Activated naive CD8-positive, alpha-beta T cell (primary cell): Measurements from ENCODE around the gene SPATA25.

ENCODE experiments used
- H3K27ac Mint-ChIP-seq: one replicate; pipeline ENCODE4 v1.8.0; 2021; ENCODE audit warnings: mixed read lengths
- H3K27me3 Mint-ChIP-seq: one replicate; pipeline ENCODE4 v1.8.0; 2021; ENCODE audit warnings: mixed read lengths
- H3K36me3 Mint-ChIP-seq: one replicate; pipeline ENCODE4 v1.8.0; 2021; ENCODE audit warnings: mixed read lengths
- H3K4me1 Mint-ChIP-seq: one replicate; pipeline ENCODE4 v1.8.0; 2021; ENCODE audit warnings: low read depth, mixed read lengths
- H3K4me3 Mint-ChIP-seq: one replicate; pipeline ENCODE4 v1.8.0; 2021; ENCODE audit warnings: mild to moderate bottlenecking, mixed read lengths
- H3K9me3 Mint-ChIP-seq: one replicate; pipeline ENCODE4 v1.8.0; 2021; ENCODE audit warnings: low read depth, mixed read lengths

SPATA25 gene

GRCh38 chr20:45867819-45868176 lies 19.6 kb downstream of the SPATA25 start:
- Mint-ChIP-seq H3K4me3 (no peak overlapping the region), H3K4me1 (peaks cover 4% of the 10 kb centered on the region), H3K36me3 (peaks cover 5% of the 10 kb centered on the region), H3K27me3 (no peaks in the 10 kb centered on the region), H3K27ac (no peak overlapping the region), H3K9me3 (no peaks in the 10 kb centered on the region)

DNA sequence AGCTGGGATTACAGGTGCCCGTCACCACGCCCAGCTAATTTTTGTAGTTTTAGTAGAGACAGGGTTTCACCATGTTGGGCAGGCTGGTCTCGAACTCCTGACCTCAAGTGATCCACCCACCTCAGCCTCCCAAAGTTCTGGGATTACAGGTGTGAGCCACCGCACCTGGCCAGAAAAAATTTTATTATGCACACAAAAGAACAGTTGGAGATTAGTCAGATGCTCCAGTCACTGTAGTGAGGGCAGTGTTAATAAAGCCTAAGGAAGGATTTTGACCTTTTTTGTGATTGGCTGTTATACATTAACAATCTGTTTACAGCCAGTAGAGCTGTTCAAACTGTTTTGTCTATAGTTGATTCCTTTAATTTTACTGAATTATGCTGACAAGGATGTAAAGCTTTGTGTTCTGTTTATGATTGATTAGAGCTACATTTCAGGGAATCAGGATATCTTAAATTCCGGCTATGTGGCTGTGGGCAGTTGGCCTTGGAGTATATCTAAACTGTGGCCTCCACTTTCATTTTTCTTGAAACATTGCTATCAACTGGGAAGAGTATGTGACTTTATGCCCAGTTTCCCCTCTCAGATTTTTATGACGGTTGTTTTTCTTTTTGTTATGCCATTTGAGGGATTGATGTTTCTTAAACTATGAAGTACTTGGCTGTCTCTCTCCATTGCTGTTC lies 20.1 kb downstream of the SPATA25 start:
- H3K9me3 Mint-ChIP-seq: no peaks in the 10 kb centered on the region
- H3K4me1 Mint-ChIP-seq: peaks cover 4% of the 10 kb centered on the region
- H3K36me3 Mint-ChIP-seq: peaks cover 3% of the 10 kb centered on the region
- H3K27me3 Mint-ChIP-seq: no peaks in the 10 kb centered on the region
- no peak overlapping the region for H3K4me3 Mint-ChIP-seq
- H3K27ac Mint-ChIP-seq: no peak overlapping the region

DNA sequence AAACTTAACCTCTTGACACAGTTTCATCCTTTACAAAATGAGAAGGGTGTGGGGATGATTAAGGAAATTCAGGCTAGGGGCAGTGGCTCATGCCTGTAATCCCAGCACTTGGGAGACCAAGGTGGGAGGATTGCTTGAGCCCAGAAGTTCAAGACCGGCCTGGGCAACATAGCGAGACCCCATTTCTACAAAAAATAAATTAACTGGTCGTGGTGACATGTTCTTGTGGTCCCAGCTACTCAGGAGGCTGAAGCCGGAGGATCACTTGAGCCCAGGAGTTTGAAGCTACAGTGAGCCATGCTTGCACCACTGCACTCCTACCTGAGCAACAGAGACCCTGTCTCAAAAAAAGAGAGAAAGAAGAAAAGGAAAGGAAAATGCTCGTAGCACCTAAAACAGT lies 21.0 kb downstream of the SPATA25 start:
- H3K9me3 Mint-ChIP-seq: no peaks in the 10 kb centered on the region
- no peak overlapping the region for H3K4me3 Mint-ChIP-seq
- H3K27ac Mint-ChIP-seq: no peak overlapping the region
- no peaks in the 10 kb centered on the region for H3K36me3 Mint-ChIP-seq
- no peaks in the 10 kb centered on the region for H3K27me3 Mint-ChIP-seq
- H3K4me1 Mint-ChIP-seq: peaks cover 4% of the 10 kb centered on the region

- no peak overlapping the region for H3K4me3 Mint-ChIP-seq
- no peaks in the 10 kb centered on the region for H3K27me3 Mint-ChIP-seq
- H3K4me1 Mint-ChIP-seq: peaks cover 15% of the 10 kb centered on the region
- H3K9me3 Mint-ChIP-seq: no peaks in the 10 kb centered on the region
- H3K27ac Mint-ChIP-seq: no peak overlapping the region
- H3K36me3 Mint-ChIP-seq: peaks cover 5% of the 10 kb centered on the region
These were observed 23.6 kb downstream of the SPATA25 start for GRCh38 chr20:45863543-45864470.

DNA sequence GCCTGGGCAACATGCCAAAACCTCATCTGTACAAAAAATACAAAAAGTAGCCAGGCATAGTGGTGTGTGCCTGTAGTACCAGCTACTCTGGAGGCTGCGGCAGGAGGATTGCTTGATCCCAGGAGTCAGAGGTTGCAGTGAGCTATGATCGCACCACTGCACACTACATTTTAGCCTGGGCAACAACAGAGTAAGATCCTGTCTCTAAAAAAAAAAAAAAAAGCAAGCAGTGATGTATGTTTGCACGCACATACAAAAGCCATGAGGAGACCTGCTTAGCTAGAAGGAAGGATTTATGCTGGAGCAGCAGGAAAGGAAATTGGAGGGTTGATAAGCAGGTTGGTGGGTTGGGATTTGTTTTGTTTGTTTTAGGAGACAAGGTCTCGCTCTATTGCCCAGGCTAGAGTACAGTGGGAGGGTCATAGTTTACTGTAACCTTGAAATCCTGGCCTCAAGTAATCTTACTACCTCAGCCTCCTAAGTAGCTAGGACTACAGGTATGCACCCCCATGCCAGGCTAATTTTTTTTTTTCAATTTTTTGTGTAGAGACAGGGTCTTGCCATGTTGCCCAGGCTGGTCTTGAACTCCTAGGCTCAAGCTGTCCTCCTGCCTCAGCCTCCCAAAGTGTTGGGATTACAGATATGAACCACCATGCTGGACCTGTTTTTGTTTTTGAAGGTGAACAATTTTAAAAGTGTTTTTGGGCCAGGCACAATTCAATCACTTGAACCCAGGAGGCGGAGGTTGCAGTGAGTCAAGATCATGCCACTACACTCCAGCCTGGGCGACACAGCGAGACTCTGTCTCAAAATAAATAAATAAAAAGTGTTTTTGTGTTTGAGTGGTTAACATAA lies 26.0 kb downstream of the SPATA25 start:
- no peaks in the 10 kb centered on the region for H3K27me3 Mint-ChIP-seq
- peaks cover 31% of the 10 kb centered on the region for H3K4me1 Mint-ChIP-seq
- no peaks in the 10 kb centered on the region for H3K9me3 Mint-ChIP-seq
- H3K36me3 Mint-ChIP-seq: peaks cover 5% of the 10 kb centered on the region
- no peak overlapping the region for H3K27ac Mint-ChIP-seq
- no peak overlapping the region for H3K4me3 Mint-ChIP-seq

DNA sequence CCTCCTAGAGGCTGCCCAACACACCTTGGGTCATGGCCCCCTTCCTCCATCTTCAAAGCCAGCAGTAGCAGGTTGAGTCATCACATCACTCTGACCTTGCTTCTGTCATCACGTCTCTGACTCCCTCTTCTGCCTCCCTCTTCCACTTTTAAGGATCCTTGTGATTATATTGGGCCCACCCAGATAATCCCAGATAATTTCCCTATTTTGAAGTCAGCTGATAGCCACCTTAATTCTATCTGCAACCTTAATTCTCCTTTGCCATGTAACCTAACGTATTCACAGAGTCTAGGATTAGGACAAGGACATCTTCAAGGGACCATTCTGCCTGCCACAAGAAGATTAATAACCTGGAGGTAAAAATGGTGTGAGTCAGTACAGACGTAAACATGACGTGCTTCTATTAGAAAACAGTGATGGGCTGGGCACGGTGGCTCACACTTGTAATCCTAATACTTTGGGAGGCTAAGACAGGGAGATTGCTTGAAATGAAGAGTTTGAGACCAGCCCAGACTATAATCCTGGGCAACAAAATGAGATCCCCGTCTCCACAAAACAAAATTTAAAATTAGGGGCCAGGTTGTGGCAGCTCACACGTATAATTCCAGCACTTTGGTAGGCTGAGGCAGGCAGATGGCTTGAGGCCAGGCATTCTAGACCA lies 26.7 kb downstream of the SPATA25 start:
- peak overlapping the region; percentile 17 for H3K4me3 Mint-ChIP-seq
- H3K27ac Mint-ChIP-seq: no peak overlapping the region
- H3K4me1 Mint-ChIP-seq: peaks cover 37% of the 10 kb centered on the region
- no peaks in the 10 kb centered on the region for H3K9me3 Mint-ChIP-seq
- no peaks in the 10 kb centered on the region for H3K27me3 Mint-ChIP-seq
- H3K36me3 Mint-ChIP-seq: peaks cover 5% of the 10 kb centered on the region

DNA sequence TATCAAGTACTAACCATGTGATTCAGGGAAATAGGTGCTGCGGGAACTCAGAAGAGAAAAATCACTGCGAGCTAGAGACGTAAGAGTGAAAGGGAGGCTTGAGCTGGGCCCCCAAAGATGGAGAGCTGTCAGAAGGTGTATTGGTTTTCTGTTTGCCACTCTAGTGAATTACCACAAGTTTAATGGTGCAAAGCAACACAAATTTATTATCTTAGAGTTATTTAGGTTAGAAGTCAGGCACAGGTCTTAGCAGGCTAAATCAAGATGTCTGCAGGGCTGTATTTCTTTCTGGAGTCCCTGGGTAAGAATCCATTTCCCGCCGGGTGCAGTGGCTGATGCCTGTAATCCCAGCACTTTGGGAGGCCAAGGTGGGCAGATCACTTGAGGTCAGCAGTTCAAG lies 27.5 kb downstream of the SPATA25 start:
- Mint-ChIP-seq H3K36me3 (peaks cover 5% of the 10 kb centered on the region), H3K4me1 (peaks cover 43% of the 10 kb centered on the region), H3K4me3 (no peak overlapping the region), H3K9me3 (no peaks in the 10 kb centered on the region), H3K27ac (no peak overlapping the region), H3K27me3 (no peaks in the 10 kb centered on the region)

DNA sequence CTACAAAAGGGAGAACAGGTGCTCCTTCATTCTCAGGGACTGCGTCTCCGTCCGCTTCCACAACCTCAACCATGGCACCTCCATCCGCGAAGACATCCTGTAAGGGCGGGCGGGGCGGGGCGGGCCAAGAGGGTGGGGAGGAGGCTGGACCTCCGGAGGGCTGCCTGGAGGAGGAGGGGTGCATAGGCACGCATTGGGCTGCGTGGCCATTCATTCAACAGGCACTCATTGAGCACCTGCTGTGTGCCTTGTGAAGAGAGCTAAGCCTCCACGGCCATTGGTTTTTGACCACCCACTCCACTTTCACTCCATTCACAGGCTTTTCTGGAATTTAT lies 29.6 kb downstream of the SPATA25 start:
- H3K4me1 Mint-ChIP-seq: peaks cover 52% of the 10 kb centered on the region
- H3K27ac Mint-ChIP-seq: peak overlapping the region; percentile 97
- H3K4me3 Mint-ChIP-seq: peak overlapping the region; percentile 99

GRCh38 chr20:45857114-45857881 lies 30.1 kb downstream of the SPATA25 start, which contains the start of the genes ACOT8 and ZSWIM3:
TSS of gene ACOT8 (minus strand) at chr20:45857392. CDS start at chr20:45857315, 77 bp downstream.
TSS of gene ZSWIM3 (plus strand) at chr20:45857614. CDS start at chr20:45857826, 212 bp downstream.
- Mint-ChIP-seq H3K4me1 (peaks cover 52% of the 10 kb centered on the region), H3K27me3 (no peaks in the 10 kb centered on the region), H3K27ac (peak within 1 kb of the TSS; percentile 97), H3K9me3 (no peaks in the 10 kb centered on the region), H3K36me3 (peaks cover 7% of the 10 kb centered on the region), H3K4me3 (peak within 1 kb of the TSS; percentile 99)

More for the DNA sequence above, 29.6 kb downstream of the SPATA25 start:
- Mint-ChIP-seq H3K27me3 (no peaks in the 10 kb centered on the region), H3K36me3 (peaks cover 5% of the 10 kb centered on the region), H3K9me3 (no peaks in the 10 kb centered on the region)

DNA sequence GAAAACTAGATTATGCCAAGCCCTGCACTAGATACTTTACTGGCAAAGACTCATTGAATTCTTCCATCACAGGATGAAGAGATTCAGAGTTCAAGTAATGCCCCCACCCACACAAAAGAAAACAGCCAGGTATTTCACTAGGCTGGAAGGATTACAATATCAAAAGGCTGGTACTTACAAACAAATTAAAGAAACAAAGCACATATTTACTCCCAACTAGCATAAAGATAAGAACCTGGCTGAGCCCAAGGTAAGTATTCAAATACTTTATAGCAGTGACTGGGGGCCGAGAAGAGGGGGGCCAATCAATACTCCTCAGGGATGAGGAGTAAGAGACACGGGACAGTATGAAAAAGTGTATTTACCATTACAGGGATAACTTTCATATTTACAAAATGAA lies 33.9 kb downstream of the SPATA25 start:
- H3K9me3 Mint-ChIP-seq: no peaks in the 10 kb centered on the region
- H3K36me3 Mint-ChIP-seq: peaks cover 7% of the 10 kb centered on the region

GRCh38 chr20:45852326-45852725 lies 35.1 kb downstream of the SPATA25 start:
- no peak overlapping the region for H3K27ac Mint-ChIP-seq
- H3K4me1 Mint-ChIP-seq: peaks cover 30% of the 10 kb centered on the region
- H3K9me3 Mint-ChIP-seq: no peaks in the 10 kb centered on the region
- peaks cover 7% of the 10 kb centered on the region for H3K36me3 Mint-ChIP-seq
- no peaks in the 10 kb centered on the region for H3K27me3 Mint-ChIP-seq
- H3K4me3 Mint-ChIP-seq: no peak overlapping the region

More for the DNA sequence above, 33.9 kb downstream of the SPATA25 start:
- Mint-ChIP-seq H3K4me1 (peaks cover 40% of the 10 kb centered on the region), H3K4me3 (no peak overlapping the region), H3K27me3 (no peaks in the 10 kb centered on the region), H3K27ac (no peak overlapping the region)

DNA sequence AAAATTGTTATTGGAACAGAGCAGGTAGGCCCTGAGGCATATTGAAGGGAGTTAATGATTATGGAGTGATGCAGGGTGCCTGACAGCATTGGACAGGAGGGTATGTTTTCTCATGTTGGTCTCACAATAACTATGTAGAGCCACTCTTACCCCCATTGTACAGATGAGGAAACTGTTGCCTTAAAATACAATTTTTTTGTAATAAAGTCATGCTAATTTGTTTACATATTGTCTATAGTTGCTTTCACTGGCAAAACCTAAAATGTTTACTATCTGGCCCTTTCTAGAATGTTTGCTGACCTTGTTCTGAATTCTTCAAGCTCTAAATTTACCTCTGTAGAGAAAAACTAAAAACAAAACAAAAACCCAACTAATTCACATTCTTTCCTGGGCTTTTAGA lies 35.9 kb downstream of the SPATA25 start:
- H3K27me3 Mint-ChIP-seq: no peaks in the 10 kb centered on the region
- H3K9me3 Mint-ChIP-seq: no peaks in the 10 kb centered on the region
- H3K36me3 Mint-ChIP-seq: peaks cover 7% of the 10 kb centered on the region
- H3K27ac Mint-ChIP-seq: no peak overlapping the region
- peaks cover 28% of the 10 kb centered on the region for H3K4me1 Mint-ChIP-seq
- H3K4me3 Mint-ChIP-seq: no peak overlapping the region

DNA sequence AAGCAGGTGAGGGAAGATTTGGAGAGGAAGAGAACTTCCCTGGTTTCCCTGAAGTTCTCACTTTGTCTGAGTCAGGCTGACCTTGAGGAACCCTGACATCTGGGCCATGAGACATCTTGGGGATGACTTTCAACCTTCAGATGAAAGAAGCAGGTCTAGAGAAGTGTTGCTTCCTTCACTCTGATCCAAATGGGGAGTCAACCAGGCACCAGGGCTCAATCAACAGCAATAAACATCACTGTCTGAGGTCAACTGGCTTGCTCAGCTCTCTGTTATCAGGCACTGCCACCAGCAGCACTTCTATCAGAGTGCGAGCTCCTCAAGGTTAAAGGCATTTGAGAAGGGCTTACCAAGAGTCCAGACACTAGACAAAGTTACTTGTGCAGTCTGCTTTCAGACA lies 36.5 kb downstream of the SPATA25 start:
- Mint-ChIP-seq H3K36me3 (peaks cover 7% of the 10 kb centered on the region), H3K27me3 (no peaks in the 10 kb centered on the region), H3K9me3 (no peaks in the 10 kb centered on the region), H3K4me3 (no peak overlapping the region), H3K4me1 (peaks cover 24% of the 10 kb centered on the region), H3K27ac (no peak overlapping the region)

- no peak overlapping the region for H3K4me3 Mint-ChIP-seq
- peaks cover 18% of the 10 kb centered on the region for H3K4me1 Mint-ChIP-seq
- H3K36me3 Mint-ChIP-seq: peaks cover 7% of the 10 kb centered on the region
- peak overlapping the region; percentile 10 for H3K27ac Mint-ChIP-seq
- no peaks in the 10 kb centered on the region for H3K27me3 Mint-ChIP-seq
- H3K9me3 Mint-ChIP-seq: no peaks in the 10 kb centered on the region
These were observed 37.2 kb downstream of the SPATA25 start for GRCh38 chr20:45850238-45850637.
